Heart left ventricle (tissue), 13 donors: ENCODE data around the gene KIF5C.

ENCODE experiments used
- POLR2A ChIP-seq, 2 donors: fragments of 450-650 bp; IDR thresholded peaks; one replicate each; pipeline ENCODE4 v1.6.1; 2017; ENCODE audit warnings: antibody characterized with exemption in 2 of 2, mild to moderate bottlenecking in 2 of 2, moderate library complexity in 2 of 2
- TF ChIP-seq, protein P1 (sequence below), 12 donors: fragments of 200-600 bp; sonication (generic) in 4 of 12; IDR thresholded peaks; one replicate each; pipeline versions ENCODE4 v1.5.0 to v1.8.0; 2018 to 2022; ENCODE audit warnings: antibody characterized with exemption in 12 of 12, mild to moderate bottlenecking in 5 of 12
- donor health status: ischemic (EF 13 %, LVEDD 7.1; RV severe dilation, severe dysfunction).
- donor health status: DM: no; HTN: yes; CAD: no.
- donor health status: DM: no; HTN: no; CAD: no.
- donor health status: ischemic (EF 25% LVEDD 6.9; RV normal size, moderate dysfunction).
- donor health status: ischemic (EF 25% LVEDD 5.7; RV mildly dilated, moderate dysfunction).
- donor health status: ischemic (EF 35%, LVEDD 5.7; RV mildly dilated, moderate dysfunction).
- donor health status: nonischemic (EF 11% LVEDD 7.7; RV severe dilation, severe dysfunction).
- donor health status: DM: yes; HTN: yes; CAD: no.
- donor health status: PGD.
- donor health status: ischemic (EF 29% LVEDD 5.4; RV normal size, mild dysfunction).
- donor health status: nonischemic (EF 23%, LVEDD 6.1; RV moderate dilation, normal function).

DNA sequence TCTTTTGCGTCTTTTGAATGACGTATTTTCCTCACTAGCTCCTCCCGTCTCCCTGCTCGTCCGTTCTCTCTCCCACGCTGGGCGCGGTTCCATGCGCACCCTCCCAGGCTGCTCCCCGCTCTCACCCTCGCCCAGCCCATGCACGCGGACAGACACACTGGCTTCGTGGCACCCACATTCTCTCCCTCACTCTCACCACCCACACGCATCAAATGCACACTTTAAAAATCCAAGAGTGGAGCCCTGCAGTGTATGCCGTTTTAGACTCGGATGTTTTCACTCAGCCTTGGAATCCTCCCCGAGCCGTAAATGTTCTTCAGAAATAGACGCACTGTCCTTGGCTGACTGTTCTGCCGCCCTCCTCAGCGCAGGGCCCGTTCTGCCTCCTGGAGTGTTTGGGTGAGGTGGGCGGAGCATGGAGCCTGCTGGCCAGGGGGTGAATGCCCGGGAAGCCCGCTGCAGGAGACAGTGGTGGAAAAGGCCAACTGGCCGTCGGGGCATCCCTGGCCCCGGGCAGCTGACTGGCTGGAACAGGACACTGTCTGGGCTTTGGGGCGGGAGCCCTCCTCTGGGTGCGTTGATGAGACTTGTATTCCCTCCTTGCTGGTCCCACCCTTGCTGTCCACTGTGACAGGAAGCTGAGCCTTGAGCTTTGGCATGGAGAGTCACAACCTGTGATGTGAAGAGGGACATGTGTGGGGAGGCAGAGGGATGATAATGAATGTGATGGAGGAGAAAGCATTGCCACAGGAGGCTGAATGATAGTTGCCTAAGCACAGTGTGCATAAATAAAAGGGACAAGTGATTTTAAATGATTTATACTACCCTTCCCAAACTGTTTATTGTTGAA is 128.1 kb downstream of the KIF5C start:
- TF ChIP-seq, protein P1, sequence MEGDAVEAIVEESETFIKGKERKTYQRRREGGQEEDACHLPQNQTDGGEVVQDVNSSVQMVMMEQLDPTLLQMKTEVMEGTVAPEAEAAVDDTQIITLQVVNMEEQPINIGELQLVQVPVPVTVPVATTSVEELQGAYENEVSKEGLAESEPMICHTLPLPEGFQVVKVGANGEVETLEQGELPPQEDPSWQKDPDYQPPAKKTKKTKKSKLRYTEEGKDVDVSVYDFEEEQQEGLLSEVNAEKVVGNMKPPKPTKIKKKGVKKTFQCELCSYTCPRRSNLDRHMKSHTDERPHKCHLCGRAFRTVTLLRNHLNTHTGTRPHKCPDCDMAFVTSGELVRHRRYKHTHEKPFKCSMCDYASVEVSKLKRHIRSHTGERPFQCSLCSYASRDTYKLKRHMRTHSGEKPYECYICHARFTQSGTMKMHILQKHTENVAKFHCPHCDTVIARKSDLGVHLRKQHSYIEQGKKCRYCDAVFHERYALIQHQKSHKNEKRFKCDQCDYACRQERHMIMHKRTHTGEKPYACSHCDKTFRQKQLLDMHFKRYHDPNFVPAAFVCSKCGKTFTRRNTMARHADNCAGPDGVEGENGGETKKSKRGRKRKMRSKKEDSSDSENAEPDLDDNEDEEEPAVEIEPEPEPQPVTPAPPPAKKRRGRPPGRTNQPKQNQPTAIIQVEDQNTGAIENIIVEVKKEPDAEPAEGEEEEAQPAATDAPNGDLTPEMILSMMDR (IDR thresholded peaks at IDR 0.05): no peak
- TF ChIP-seq POLR2A (IDR thresholded peaks at IDR 0.05): no peak
